ENCODE measurements around the gene DLX3.

DNA sequence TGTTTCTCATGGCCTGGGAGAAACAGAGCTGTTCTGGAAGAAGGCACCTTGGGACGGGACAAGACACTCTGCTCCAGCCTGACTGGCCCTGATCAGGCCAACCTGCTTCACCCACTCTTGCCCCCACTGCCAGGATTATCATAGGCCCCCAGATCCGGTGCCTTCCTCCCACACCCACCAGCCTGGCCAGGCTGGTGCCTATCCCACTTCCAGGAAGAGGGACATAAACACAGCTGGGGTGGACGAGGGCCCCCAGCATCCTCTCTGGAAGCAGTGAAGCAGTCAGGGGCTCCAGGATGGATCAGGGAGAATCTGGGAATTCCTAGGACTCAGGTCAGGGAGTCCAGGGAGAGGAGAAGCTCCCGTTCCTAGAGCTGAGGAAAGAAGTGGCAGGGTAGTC, 44.0 kb upstream of the DLX3 start:
- TF ChIP-seq, protein P1, sequence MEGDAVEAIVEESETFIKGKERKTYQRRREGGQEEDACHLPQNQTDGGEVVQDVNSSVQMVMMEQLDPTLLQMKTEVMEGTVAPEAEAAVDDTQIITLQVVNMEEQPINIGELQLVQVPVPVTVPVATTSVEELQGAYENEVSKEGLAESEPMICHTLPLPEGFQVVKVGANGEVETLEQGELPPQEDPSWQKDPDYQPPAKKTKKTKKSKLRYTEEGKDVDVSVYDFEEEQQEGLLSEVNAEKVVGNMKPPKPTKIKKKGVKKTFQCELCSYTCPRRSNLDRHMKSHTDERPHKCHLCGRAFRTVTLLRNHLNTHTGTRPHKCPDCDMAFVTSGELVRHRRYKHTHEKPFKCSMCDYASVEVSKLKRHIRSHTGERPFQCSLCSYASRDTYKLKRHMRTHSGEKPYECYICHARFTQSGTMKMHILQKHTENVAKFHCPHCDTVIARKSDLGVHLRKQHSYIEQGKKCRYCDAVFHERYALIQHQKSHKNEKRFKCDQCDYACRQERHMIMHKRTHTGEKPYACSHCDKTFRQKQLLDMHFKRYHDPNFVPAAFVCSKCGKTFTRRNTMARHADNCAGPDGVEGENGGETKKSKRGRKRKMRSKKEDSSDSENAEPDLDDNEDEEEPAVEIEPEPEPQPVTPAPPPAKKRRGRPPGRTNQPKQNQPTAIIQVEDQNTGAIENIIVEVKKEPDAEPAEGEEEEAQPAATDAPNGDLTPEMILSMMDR (IDR thresholded peaks at IDR 0.05), result no peak
- TF ChIP-seq EZH2phosphoT487 (IDR thresholded peaks at IDR 0.05), result no peak

All from neural progenitor cell (in vitro differentiated cells).